Neutrophil (primary cell): ENCODE data around the gene ZNF391.
"Not testable (repeated sequence)": the region's sequence is repeated elsewhere in the genome, so short reads cannot be mapped to it uniquely, and the experiment has no call there.

Experiments
- H3K27ac ChIP-seq: fragments of 200-600 bp; sonication (generic); 2 replicates; pipeline ENCODE4 v1.5.1; 2016; ENCODE audit warnings: mild to moderate bottlenecking, moderate library complexity
- H3K27me3 ChIP-seq: fragments of 200-600 bp; sonication (generic); 2 replicates; pipeline ENCODE4 v1.6.0; 2016; ENCODE audit warnings: mild to moderate bottlenecking
- H3K36me3 ChIP-seq: fragments of 200-600 bp; sonication (generic); 2 replicates; pipeline ENCODE4 v1.5.1; 2017
- H3K4me1 ChIP-seq, 2 experiments: fragments of 200-600 bp in 1 of 2; sonication (generic) in 1 of 2; 1 replicate in 1 of 2; 2 replicates in 1 of 2; pipeline versions ENCODE4 v1.5.1 to v1.6.1; 2013 to 2016; ENCODE audit warnings: low read depth in 1 of 2, low read length in 1 of 2, mild to moderate bottlenecking in 1 of 2, moderate library complexity in 1 of 2; ENCODE audit not compliant: control insufficient read depth in 1 of 2, insufficient read depth in 1 of 2
- H3K4me3 ChIP-seq, 2 experiments: fragments of 200-600 bp in 1 of 2; sonication (generic) in 1 of 2; 1 replicate in 1 of 2; 2 replicates in 1 of 2; pipeline ENCODE4 v1.5.1; 2013 to 2016; ENCODE audit warnings: low read depth in 1 of 2, low read length in 1 of 2, mild to moderate bottlenecking in 1 of 2, moderate library complexity in 1 of 2
- H3K9me3 ChIP-seq: fragments of 200-600 bp; sonication (generic); 2 replicates; pipeline ENCODE4 v1.5.1; 2016
- TF ChIP-seq, protein P1 (sequence below): fragments of 200-600 bp; sonication (generic); IDR thresholded peaks from 2 replicates; pipeline ENCODE4 v1.5.1; 2016; ENCODE audit warnings: antibody characterized with exemption

The ZNF391 gene

DNA sequence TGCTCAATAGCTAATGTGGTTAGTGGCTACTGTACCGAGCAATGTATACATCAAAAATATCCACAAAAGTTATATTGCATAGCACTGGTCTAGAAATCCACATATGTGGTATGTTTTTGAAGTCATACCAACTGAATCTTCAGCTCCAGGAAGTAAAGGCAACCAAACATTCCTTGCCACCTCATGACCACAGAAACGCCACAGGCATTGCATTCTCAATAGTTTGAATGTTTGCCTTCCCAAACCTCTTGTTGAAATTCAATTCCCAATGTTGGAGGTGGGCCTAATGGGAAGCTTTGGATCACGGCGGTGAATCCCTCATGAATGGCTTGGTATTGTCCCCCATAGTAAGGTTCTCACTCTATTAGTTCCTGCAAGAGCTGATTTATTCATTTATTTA lies 18.2 kb upstream of the ZNF391 start:
- TF ChIP-seq, protein P1, sequence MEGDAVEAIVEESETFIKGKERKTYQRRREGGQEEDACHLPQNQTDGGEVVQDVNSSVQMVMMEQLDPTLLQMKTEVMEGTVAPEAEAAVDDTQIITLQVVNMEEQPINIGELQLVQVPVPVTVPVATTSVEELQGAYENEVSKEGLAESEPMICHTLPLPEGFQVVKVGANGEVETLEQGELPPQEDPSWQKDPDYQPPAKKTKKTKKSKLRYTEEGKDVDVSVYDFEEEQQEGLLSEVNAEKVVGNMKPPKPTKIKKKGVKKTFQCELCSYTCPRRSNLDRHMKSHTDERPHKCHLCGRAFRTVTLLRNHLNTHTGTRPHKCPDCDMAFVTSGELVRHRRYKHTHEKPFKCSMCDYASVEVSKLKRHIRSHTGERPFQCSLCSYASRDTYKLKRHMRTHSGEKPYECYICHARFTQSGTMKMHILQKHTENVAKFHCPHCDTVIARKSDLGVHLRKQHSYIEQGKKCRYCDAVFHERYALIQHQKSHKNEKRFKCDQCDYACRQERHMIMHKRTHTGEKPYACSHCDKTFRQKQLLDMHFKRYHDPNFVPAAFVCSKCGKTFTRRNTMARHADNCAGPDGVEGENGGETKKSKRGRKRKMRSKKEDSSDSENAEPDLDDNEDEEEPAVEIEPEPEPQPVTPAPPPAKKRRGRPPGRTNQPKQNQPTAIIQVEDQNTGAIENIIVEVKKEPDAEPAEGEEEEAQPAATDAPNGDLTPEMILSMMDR, result no peak
- peaks cover 11 to 13% of the 10 kb centered on the region in 2 experiments for H3K4me1 ChIP-seq
- H3K36me3 ChIP-seq, result no peaks in the 10 kb centered on the region

DNA sequence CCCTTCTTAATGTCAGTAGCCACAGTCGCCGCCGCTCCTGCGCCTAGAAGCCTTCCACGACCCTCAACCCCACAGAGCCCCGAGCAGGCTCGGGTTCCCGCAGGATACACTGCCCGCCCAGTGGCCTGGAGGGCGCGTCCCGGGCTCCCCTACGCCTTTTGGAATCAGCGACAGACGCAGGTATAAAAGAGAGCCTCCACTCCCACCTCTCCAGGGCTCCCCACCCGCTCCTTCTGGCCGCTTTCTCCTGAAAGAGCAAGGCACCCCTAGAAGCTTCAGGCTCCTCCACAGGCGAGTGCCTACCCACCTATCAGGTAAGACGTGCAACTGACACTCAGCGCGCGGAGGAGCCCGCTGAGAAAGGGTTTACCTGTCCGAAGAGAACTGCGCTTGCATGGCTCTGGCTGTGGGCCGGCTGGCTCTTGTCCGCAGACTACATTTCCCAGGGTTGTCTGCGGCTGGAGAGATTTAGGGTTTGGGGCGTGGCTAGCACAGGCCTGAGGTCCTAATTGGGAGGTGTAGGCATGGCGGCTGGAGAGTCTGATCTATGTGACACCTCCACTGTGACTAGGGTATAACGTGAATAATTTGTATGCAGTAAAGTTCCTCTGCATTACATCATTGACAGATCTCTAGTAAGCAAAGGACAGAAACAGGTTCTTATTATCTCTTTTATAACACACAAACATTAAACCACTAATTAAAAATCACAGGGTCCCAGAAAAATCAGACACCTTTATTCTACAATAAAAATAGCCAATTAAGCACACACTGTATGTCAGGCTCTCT lies 13.5 kb upstream of the ZNF391 start:
- Histone ChIP-seq H3K36me3 (no peaks in the 10 kb centered on the region), H3K4me1 (peaks cover 12 to 15% of the 10 kb centered on the region in 2 experiments), H3K4me3 (peak overlapping the region; percentile 20 to 23), H3K27me3 (peaks cover 38% of the 10 kb centered on the region), H3K27ac (no peak overlapping the region), H3K9me3 (no peaks in the 10 kb centered on the region)
- TF ChIP-seq, protein P1, result no peak

More for the DNA sequence above, 18.2 kb upstream of the ZNF391 start:
- Histone ChIP-seq H3K27ac (no peak overlapping the region), H3K9me3 (no peaks in the 10 kb centered on the region), H3K4me3 (no peak overlapping the region), H3K27me3 (peaks cover 26% of the 10 kb centered on the region)

DNA sequence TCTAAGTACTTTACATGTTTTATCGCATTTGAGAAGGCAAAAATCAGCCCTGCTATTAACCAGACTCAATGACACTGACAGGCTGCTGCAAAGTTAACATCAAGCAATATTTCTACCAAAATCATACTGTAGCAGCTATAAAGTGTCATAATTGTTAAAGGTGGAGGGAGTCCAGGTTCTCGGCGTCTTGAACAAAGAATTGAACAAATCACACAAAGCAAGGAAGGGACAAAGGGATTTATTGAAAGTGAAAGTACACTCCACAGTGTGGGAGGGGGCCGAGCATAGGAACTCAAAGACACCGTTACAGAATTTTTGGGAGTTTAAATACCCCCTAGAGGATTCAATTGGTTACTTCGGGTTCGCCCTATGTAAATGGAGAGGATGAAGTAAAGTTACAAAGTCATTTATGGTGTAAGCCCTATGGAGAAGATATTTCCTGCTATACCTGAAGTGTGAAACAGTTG lies 12.9 kb upstream of the ZNF391 start:
- Histone ChIP-seq H3K27me3 (peaks cover 38% of the 10 kb centered on the region), H3K27ac (no peak overlapping the region), H3K4me3 (no peak overlapping the region), H3K36me3 (no peaks in the 10 kb centered on the region), H3K4me1 (peaks cover 12 to 15% of the 10 kb centered on the region in 2 experiments), H3K9me3 (no peaks in the 10 kb centered on the region)
- TF ChIP-seq, protein P1, result no peak

DNA sequence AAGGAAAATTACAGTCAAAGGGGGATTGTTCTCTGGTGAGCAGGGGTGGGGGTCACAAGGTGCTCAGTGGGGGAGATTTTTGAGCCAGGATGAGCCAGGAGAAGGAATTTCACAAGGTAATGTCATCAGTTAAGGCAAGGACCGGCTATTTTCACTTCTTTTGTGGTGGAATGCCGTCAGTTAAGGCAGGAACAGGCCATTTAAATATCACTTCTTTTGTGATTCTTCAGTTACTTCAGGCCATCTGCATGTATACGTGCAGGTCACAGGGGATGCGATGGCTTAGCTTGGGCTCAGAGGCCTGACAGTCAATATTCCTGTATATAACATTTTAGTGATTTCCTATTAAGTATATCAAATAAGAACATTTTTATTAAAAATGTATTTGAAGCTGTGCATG lies 10.2 kb upstream of the ZNF391 start:
- H3K9me3 ChIP-seq, H3K36me3 ChIP-seq, H3K4me3 ChIP-seq, H3K27ac ChIP-seq: not testable (repeated sequence)
- H3K4me1 ChIP-seq, result peaks cover 12 to 15% of the 10 kb centered on the region in 2 experiments
- H3K27me3 ChIP-seq, result peaks cover 32% of the 10 kb centered on the region

DNA sequence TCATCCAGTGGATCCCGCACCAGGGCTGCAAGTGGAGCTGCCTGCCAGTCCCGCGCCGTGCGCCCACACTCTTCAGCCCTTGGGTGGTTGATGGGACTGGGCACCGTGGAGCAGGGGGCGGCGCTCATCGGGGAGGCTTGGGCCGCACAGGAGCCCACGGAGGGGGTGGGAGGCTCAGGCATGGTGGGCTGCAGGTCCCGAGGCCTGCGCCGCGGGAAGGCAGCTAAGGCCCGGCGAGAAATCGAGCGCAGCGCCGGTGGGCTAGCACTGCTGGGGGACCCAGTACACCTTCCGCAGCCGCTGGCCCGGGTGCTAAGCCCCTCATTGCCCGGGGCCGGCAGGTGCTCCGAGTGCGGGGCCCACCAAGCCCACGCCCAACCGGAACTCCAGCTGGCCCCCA lies 7.6 kb upstream of the ZNF391 start:
- not testable (repeated sequence) for H3K9me3 ChIP-seq, H3K27ac ChIP-seq, H3K4me3 ChIP-seq, H3K27me3 ChIP-seq, H3K36me3 ChIP-seq, H3K4me1 ChIP-seq

DNA sequence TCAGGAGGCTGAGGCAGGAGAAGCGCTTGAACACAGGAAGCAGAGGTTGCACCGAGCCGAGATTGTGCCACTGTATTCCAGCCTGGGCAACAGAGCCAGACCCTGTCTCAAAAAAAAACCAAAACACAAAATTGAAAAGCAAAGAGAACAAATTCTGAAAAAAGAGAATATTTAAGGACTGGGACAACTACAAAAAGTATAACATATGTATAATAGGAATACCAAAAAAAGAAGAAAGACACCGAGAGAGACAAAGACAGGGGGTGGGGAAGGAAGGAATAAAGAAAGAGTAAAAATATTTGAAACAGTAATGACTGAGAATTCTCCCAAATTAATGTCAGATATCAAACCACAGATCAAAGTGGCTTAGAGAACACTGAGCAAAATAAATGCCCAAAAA lies 5.5 kb upstream of the ZNF391 start:
- Histone ChIP-seq H3K4me3 (no peak overlapping the region), H3K27me3 (peaks cover 23% of the 10 kb centered on the region), H3K9me3 (no peaks in the 10 kb centered on the region), H3K27ac (no peak overlapping the region), H3K4me1 (no peaks in the 10 kb centered on the region), H3K36me3 (no peaks in the 10 kb centered on the region)
- TF ChIP-seq, protein P1, result no peak
